GM19395 (cell line): ENCODE data around the gene SSB.
"Not testable (repeated sequence)": the region's sequence is repeated elsewhere in the genome, so short reads cannot be mapped to it uniquely, and the experiment has no call there.

Experiments used
- ATAC-seq: cut with Tn5 transposase; IDR thresholded peaks from one replicate; pipeline ENCODE4 v1.9.1; 2021; ENCODE audit warnings: mild to moderate bottlenecking, moderate library complexity; ENCODE audit not compliant: unreplicated experiment

The SSB gene

DNA sequence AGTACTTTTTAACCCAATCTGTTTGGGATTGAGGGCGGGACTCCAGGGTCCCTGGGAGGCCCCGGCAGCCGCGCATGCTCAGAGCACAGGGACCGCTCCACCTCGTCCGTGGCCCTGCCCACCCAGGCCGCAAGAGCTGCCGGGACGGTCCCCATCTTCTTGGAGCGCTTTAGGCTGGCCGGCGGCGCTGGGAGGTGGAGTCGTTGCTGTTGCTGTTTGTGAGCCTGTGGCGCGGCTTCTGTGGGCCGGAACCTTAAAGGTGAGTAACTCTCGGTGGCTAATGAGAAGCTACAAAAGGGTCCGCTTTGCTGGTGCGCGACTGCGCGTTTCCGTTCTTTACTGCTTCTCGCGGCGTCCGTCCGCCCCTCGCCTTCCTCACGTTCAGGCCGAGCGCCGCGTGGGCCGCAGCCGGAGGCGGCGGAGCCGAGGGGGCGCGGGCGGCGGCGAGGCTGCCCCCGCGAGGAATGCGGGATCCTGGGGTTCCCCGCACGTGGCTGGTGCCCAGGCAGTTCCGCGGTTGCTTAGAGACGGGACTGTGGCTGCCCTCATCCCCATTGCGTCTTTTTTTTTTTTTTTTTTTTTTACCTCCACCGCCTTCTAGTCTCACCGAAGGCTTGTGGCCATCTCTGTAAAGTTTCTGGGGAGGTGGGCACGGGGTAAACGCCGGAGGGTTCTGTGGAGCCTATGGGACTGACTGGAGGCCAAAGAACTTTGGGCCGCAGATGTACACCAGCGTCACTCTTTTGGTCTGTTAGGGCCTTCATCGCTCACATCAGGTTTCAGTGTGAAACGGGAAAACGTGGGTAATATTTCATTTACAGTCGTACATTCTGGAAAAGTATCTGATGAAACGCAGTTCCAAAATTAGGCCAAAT is at the start of gene SSB:
Gene SSB, plus strand, starts transcription at position 154 of the 875 bp plus-strand sequence. CDS start 2,090 bp downstream, outside the sequence.
- peak; percentile 97 for ATAC-seq

DNA sequence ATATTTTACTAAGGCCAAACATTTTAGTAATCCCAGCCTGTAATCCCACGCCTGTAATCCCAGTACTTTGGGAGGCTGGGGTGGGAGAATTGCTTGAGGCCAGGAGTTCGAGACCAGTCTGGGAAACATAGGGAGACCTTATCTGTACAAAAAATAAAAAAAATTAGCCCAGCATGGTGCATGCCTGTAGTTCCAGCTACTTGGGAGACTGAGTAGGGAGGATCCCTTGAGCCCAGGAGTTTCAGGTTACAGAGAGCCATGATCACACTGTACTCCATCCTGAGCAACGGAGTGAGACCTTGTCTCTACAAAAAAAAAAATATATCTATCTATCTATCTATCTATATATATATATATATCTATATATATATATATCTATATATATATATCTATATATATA is 45.9 kb upstream of the SSB start:
- ATAC-seq, result no peak

DNA sequence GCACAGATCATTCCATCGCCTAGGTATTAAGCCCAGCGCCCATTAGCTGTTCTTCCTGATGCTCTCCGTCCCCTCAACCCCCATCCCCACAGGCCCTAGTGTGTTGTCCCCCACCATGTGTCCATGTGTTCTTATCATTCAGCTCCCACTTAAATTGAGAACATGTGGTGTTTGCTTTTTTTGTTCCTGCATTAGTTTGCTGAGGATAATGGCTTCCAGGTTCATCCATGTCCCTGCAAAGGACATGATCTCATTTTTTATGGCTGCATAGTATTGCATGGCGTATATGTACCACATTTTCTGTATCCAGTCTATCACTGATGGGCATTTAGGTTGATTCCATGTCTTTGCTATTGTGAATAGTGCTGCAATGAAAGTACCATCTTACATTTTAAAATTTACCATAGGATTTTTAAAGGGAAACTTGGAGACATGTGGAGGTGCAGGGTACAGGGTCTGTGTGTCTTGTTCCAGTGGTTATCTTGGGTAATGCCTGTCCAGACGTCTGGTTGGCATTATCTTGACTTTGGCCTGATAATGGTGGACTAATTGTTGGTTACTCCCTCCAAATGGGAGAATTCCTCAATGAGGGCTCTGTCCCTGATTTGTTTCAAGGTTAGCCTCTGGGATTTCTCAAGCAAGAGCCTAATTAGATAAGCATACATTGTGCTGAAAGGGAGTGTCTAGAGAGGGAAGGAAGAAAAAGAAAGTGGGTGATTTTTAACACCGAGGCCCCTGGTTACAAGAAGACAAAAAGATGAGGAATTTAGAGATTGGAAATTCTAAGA is 43.4 kb upstream of the SSB start:
- no peak for ATAC-seq

DNA sequence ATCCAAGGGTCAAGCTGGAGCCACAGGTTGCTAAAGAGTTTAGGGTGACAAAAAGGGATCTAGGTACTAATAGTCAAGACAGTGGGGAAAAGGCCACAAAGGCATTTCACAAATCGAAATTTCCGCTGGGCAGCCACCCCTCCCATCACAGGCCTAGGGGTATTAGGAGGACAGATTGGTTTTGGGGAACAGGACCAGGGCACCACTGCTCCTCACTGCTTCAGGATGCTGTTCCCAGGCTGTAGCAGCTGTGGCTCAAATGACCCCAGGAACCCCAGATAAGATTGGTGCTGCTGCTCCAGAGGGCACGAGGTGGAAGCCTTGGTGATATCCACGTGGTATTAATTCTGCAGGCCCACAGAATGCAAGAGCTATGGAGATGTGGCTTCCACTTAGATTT is 42.3 kb upstream of the SSB start:
- no peak for ATAC-seq

DNA sequence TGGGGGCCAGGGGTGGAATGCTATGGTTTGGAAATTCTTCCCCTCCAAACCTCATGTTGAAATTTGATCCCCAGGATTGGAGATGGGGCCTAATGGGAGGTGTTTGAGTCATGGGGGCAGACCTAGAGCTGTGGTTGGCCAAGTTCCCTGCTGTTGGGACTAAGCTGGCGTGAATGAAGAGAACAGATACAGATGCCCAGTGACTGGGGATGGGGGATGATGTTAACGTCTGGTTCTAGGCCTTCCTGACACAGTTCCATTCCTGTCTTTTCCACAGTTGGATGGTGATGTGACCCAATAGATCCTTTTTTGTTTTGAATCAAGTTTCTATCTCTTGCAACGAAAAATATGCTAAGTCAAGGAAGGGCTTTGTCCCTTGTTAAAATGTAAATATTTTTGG is 41.3 kb upstream of the SSB start:
- no peak for ATAC-seq

DNA sequence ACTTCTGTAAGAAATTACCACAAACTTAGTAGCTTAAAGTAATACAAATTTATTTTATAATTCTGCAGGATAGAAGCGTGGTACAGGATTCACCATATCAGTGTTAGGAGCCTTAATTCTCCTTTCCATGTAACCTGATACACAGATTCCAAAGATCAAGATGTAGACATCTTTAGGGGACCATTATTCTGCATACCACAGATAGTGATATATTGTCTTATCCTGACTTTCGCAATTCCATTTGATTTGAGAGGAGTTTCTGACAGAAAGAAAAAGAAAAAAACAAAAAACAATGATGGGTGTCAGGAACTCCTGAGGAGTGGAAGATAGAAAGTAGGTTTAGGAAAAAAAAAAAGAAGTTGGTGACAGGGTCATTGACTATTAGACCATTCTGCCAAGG is 40.9 kb upstream of the SSB start:
- ATAC-seq, result no peak

DNA sequence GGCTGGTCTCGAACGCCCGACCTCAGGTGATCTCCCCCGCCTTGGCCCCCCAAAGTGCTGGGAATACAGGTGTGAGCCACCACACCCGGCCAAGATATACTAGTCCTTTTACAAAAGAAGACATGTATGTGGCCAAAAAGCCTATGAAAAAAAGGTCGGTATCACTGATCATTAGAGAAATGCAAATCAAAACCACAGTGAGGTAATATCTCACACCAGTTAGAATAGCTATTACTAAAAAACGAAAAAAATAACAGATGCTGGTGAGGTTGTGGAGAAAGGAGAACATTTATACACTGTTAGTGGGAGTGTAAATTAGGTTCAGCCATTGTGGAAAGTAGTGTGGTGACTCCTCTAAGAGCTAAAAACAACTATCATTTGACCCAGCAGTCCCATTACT is 38.7 kb upstream of the SSB start:
- no peak for ATAC-seq

DNA sequence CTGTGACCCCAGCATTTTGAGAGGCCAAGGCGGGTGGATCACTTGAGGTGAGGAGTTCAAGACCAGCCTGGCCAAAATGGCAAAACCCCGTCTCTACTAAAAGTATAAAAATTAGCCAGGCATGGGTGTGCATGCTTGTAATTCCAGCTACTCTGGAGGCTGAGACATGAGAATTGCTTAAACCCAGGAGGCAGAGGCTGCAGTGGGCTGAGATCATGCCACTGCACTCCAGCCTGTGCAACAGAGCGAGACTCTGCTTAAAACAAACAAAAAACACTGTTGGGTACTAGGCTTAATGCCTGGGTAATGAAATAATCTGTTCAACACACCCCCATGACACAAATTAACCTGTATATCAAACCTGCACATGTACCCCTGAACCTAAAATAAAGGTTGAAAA is 37.9 kb upstream of the SSB start:
- ATAC-seq, result not testable (repeated sequence)

DNA sequence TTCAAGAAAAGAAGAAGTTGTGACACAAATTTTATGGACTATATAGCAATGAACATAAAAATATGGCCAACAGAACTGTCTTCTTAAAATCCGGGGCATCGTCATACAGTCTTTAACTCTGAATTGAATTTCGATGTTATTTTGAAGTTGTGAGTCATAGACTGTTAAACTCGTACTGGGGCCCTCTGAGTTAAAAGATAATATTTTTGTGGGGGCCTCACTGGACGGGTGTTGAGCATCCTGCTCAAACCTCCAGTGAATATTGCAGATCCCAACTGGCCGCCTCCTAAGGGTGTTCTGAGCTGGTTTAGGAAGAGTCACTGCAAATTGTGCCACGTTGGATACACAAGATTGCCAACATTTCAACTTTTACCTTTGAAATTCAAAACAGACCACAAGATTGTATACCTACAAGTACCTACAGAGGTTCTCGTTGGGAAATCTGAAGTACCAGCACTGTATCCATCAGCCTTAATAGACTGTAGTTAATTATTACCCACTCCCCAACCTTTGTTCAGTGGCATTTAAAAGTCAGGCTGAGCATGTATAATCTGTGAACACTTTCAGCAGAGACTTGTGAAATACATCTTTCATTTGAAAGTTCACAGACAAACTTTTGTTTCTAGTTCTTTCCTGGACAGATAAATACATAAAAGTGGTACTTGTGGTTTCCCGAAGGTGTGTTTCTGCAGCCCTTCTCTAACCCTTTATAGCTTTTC is 37.3 kb upstream of the SSB start:
- ATAC-seq, result no peak

DNA sequence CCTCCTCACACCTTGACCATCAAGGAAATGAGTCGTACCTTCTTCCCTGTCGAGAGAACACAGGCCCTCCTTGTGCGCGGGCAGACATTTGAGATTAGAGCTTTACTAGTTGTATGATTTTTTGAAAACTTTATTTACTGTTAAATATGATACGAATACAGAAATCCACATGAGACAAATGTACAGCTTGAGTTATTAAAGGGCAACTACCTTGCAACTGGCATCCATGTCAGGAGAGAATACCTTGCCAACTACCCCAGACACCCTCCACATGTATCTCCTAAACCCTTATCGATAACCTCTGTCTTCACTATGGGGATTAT is 36.7 kb upstream of the SSB start:
- no peak for ATAC-seq

DNA sequence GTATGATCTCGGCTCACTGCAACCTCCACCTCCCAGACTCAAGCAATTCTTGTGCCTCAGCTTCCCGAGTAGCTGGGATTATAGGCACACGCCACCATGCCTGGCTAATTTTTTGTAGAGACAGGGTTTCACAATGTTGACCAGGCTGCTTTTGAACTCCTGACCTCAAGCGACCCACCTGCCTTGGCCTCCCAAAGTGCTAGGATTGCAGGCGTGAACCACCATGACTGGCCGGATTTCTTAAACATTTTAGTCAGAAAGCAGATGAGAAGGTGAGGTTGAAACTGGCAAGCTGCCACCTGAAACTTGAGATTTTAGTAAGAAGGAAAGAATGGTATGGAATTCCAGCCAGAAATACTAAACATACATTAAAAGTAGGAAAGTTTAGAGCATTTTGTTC is 33.1 kb upstream of the SSB start:
- no peak for ATAC-seq

DNA sequence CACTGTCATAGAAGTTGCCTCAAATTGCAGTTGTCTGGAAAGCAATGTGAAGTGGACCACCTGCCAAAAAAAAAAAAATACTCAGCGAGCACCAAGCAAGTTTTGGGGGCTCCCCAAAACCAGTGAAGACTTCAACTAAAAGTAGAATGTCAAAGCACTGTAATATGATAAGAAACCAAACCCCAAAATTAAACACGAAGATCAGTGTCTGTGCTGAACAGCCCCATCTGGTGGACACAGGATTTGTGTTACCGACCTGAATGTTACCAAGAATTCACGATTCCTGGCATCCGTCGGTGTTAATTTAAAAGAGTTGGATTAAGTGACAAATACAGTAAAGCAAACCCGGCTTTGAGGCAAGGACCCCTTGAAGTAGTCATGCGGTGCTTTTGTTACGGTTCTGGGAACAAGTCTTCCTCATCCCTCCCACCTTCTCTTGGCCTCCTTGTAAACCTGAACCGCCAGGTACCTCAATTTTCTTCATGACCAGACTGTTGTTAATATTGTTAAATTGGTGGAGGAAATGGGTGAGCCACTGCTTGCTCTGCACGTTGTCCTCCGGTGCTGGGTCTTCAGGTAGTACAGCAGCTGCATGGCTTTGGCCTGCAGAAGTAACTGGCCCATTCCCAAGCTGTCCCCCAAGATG is 31.3 kb upstream of the SSB start:
- ATAC-seq, result peak; percentile 53

DNA sequence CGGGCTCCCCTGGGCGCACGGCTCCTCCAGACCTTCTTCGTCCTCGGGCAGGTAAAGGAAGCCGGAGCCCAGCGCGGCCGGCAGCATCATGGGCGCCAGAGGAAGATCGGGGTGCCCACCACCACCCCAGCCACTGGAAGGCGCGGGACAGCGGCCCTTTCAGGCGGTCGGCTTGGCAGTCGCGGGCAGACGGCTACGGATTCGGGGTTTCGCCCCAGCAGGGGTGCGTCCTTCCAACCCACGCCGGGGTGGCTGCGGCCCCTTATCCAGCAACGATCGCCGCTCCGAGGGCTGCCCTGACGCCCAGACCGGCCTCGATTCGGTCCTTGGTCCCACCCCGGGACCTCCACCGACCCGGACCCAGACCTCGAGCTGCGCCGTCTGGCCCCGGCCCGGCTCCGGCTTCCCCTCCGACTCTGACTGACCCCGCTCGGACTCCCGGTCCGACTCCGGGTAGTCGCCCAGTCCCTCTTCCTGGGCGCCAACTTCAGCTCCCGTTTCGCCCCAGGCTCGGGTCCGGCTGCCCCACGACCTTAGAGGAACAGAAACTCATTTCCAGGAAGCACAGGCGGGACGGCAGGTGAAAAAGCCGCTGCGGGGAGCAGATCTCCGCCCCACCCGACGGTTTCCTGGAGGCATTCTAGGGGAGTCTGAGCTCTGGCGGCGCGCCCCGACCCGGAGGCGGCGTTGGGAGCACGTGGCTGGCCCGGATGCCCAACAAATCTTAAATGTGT is 30.2 kb upstream of the SSB start:
- no peak for ATAC-seq

DNA sequence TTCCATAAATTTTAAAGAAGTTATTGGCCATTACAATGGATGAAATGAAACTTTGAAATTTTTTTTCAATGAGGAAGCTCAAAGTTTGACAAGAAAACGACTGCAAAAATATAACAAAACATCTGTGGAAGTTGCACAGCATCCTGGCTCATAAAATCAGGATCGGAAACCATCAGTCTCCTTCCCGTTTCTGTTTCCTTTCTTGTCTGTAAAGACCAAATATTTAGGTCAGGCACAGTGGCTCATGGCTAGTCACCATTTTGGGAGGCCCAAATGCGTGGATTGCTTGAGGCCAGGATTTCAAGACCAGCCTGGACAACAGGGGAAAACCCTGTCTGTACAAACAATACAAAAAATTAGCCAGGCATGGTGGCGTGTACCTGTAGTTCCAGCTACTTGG is 27.6 kb upstream of the SSB start:
- ATAC-seq, result no peak

DNA sequence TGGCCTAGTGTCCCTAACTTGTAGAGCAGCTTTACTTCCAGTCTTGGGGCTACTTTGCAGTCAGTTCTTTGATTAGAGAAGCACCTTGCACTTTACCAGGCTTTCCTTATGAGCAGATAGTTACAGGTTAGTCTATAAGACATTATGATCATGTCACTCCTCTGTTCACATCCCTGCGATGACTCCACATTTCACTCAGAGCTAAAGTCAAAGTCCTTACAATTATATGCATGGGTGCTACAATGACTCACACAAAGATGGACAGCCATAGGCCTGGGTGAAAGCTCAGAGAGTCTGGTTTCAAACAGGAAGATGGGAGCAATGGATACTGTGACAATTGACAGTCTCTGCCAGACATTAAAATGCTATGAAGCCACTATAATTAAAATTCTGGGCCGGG is 27.1 kb upstream of the SSB start:
- no peak for ATAC-seq

DNA sequence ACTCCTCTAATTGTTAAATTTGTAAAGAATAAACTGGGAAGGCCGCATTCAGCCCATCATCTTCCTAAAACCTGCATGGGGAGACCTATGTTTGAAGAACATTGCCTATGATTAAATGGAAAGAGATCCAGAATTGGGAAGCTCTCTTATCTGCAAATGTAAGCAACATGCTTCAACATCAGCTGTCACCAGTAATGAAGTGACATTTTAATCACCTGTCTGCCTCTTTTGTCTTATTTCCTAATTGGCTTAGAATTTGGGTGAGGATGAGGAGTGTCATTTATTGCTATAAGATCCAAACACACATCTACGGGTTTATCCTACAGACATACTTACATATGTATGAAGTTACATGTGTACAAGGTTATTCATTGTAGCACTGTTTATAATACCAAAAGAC is 26.0 kb upstream of the SSB start:
- ATAC-seq, result no peak

DNA sequence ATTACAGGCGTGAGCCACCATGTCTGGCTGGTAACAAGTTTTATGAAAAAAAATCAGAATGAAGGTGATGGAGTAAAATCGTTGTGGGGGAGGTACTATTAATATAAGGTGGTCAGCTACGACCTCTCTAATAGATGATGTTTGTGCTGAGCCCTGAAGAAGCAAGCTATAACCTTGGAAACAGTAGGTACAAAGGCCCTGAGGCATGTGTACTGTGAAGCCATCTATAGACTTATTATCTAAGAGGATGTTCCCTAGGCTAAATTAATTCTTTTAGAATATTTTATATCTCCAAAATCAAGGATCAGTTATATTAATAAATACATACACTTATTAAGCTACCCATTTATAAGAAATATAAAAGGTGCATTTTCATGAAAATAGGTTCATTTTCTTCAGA is 23.3 kb upstream of the SSB start:
- no peak for ATAC-seq

DNA sequence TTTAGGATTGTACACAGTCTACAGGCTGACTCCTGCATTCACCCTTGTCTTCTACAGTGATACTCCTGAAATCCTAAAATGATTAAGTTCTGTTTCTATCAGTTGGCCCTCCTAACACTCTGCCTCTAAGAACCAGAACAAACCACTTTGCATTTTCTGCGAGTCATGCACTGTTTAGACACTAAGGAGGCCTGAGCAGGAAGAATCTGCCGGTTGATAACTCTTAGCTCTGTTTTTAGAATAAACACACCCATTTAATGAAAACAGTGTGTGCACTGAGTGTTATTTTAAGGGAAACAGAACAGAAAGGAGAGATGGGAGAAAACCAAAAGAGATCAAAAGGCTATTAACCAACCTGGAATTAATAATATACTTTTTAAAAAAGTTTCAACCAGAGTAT is 22.9 kb upstream of the SSB start:
- ATAC-seq, result no peak

DNA sequence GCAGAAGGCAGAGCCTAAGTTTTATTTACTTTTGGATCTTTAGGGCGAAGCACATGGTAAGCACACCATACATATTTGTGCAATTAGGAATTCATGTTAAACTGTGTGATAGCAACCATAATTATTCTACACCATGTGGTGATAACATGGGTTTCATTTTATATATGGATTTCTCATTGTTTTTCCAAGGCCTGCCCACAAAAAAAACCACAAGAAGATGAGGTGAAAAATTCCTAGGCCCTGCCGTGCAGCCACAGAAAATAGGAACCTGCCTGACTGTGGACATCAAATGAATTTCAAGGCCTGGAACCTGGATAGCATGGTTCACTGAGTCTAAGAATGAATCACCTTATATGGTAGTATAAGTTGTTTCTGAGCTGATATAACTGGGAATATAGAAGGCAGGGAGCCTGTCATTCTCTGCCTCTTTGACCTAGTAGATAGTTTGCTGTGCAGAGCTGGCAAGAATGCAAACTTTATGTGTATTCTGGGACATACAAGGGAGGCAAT is 22.4 kb upstream of the SSB start:
- ATAC-seq, result no peak

DNA sequence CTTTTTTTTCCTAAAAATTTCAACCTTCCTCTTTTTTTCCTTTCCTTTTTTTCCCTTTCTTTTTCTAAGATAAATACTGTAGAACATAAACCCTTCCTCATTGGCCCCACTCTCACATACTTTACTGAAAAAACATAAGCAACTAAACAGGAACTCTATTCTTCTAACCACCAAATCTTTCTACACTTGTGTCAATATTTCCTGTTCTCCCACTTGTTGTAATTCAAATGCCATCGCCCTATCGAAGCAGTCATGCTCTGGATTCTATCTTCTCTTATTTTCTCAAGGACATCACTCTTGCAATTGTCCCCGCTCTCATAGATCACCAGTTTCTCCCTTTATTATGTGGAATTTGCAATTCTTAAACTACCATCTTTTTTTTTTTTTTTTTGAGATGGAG is 20.2 kb upstream of the SSB start:
- no peak for ATAC-seq
